ENCODE measurements around the gene SLC29A3.

- TF ChIP-seq EZH2 (IDR thresholded peaks at IDR 0.05) (no peak), POLR2AphosphoS5 (IDR thresholded peaks at IDR 0.05; ENCODE audit: borderline replicate concordance, low read depth, low read length) (no peak)
Observed at GRCh38 chr10:71312811-71313789, 6.0 kb upstream of the SLC29A3 start.

Data from SK-N-MC (cell line).